HCT116 (cell line): Measurements from ENCODE around the gene CCNC. TPM values are rescaled to one million over a fixed set of nuclear protein-coding genes. Genes with fewer than 3 reads are reported as not detected.

Experiments
- ATAC-seq: fragments of 200-7000 bp; cut with Tn5 transposase; 2 replicates; pipeline ENCODE4 v1.9.1; 2020; ENCODE audit warnings: mild to moderate bottlenecking, moderate library complexity
- BruUV-seq: library from RNA; stranded (reverse); fragments of 400-500 nt; replicated peaks from 2 replicates; lab custom pipeline; 2021; lab: Mats Ljungman, UMichigan
- CTCF ChIA-PET: fragments of 300-600 bp; sonication (Branson Sonifier 250); formaldehyde crosslinking; loops from one replicate; lab custom pipeline; 2021; ENCODE audit warnings: antibody characterized with exemption; lab: Charles Lee
- POLR2A ChIA-PET: fragments of 300-600, 350-600 bp; sonication (Branson Sonifier 250); formaldehyde crosslinking; loops from one replicate; lab custom pipeline; 2021; ENCODE audit warnings: antibody characterized with exemption; lab: Charles Lee
- RAD21 ChIA-PET, 2 experiments: fragments of 300-600 bp; sonication (Branson Sonifier 250); formaldehyde crosslinking; loops; one replicate each; lab custom pipeline; 2023; ENCODE audit warnings: low total read pairs in 2 of 2; ENCODE audit not compliant: uncharacterized antibody in 2 of 2, unreplicated experiment in 2 of 2, low non-redundant PET in 1 of 2; lab: Charles Lee
- DNase-seq: peaks from one replicate; pipeline ENCODE4 v3.0.0-alpha.2; 2010; ENCODE audit warnings: low read depth, low spot score
- H2AFZ ChIP-seq: fragments of 200-600 bp; shearing (Covaris generic), sonication (generic); 2 replicates; pipeline ENCODE4 v1.6.1; 2017; ENCODE audit warnings: low read depth, mixed run types, mixed read lengths, antibody characterized with exemption, low read length; ENCODE audit not compliant: poor library complexity, severe bottlenecking
- H3K27ac ChIP-seq: 2 replicates; pipeline ENCODE4 v1.5.1; 2012; ENCODE audit warnings: low read depth, low read length
- H3K27me3 ChIP-seq: fragments of 200-600 bp; sonication (generic); 2 replicates; pipeline ENCODE4 v1.6.1; 2016; ENCODE audit warnings: mixed run types, low read length, mixed read lengths; ENCODE audit not compliant: insufficient read depth
- H3K36me3 ChIP-seq, 2 experiments: fragments of 200-500 bp in 1 of 2; fragments of 200-600 bp in 1 of 2; sonication (Bioruptor generic) in 1 of 2; sonication (generic) in 1 of 2; 2 replicates each; pipeline versions ENCODE4 v1.5.1 to v1.6.1; 2014 to 2016; ENCODE audit warnings: low read length in 2 of 2, inconsistent platforms in 1 of 2, mixed read lengths in 1 of 2, mixed run types in 1 of 2; ENCODE audit not compliant: insufficient read depth in 2 of 2, control insufficient read depth in 1 of 2
- H3K4me1 ChIP-seq, 2 experiments: fragments of 200-600 bp in 1 of 2; sonication (generic) in 1 of 2; 2 replicates each; pipeline versions ENCODE4 v1.5.1 to v1.6.1; 2012 to 2017; ENCODE audit warnings: low read length in 2 of 2, inconsistent platforms in 1 of 2, mild to moderate bottlenecking in 1 of 2, mixed read lengths in 1 of 2, mixed run types in 1 of 2, moderate library complexity in 1 of 2; ENCODE audit not compliant: insufficient read depth in 2 of 2, control insufficient read depth in 1 of 2
- H3K4me2 ChIP-seq: fragments of 200-600 bp; sonication (generic); 2 replicates; pipeline ENCODE4 v1.6.1; 2017; ENCODE audit warnings: mixed run types, low read length, mixed read lengths
- H3K4me3 ChIP-seq, 2 experiments: fragments of 200-600 bp in 1 of 2; sonication (generic) in 1 of 2; replicated peaks in 1 of 2; 2 replicates each; pipeline ENCODE4 v1.5.1; 2011 to 2016; ENCODE audit warnings: low read length in 2 of 2, control low read depth in 1 of 2, low read depth in 1 of 2, mild to moderate bottlenecking in 1 of 2, mixed read lengths in 1 of 2, mixed run types in 1 of 2
- H3K79me2 ChIP-seq: fragments of 200-600 bp; sonication (generic); 2 replicates; pipeline ENCODE4 v1.6.1; 2017; ENCODE audit warnings: mild to moderate bottlenecking, mixed run types, low read length, moderate library complexity, mixed read lengths; ENCODE audit not compliant: insufficient read depth
- H3K9ac ChIP-seq: fragments of 200-600 bp; sonication (generic); 2 replicates; pipeline ENCODE4 v1.6.1; 2016; ENCODE audit warnings: low read length, mixed read lengths
- H3K9me2 ChIP-seq: fragments of 200-600 bp; sonication (generic), shearing (Covaris generic); 2 replicates; pipeline ENCODE4 v1.6.1; 2017; ENCODE audit warnings: mixed run types, mild to moderate bottlenecking, moderate library complexity; ENCODE audit not compliant: insufficient read depth
- H3K9me3 ChIP-seq, 2 experiments: fragments of 200-500 bp in 1 of 2; fragments of 200-600 bp in 1 of 2; sonication (Bioruptor generic) in 1 of 2; sonication (generic) in 1 of 2; 2 replicates each; pipeline ENCODE4 v1.6.1; 2014 to 2017; ENCODE audit warnings: low read length in 2 of 2, mixed read lengths in 2 of 2, inconsistent platforms in 1 of 2, low read depth in 1 of 2, mild to moderate bottlenecking in 1 of 2, mixed run types in 1 of 2, moderate library complexity in 1 of 2; ENCODE audit not compliant: control insufficient read depth in 1 of 2, insufficient read depth in 1 of 2
- H4K20me1 ChIP-seq: fragments of 200-600 bp; sonication (generic), shearing (Covaris generic); 2 replicates; pipeline ENCODE4 v1.6.1; 2017; ENCODE audit warnings: mixed run types, mild to moderate bottlenecking, moderate library complexity; ENCODE audit not compliant: insufficient read depth
- ATF3 ChIP-seq: IDR thresholded peaks from 2 replicates; pipeline ENCODE4 v1.6.1; 2012
- CTCF ChIP-seq, 3 experiments: fragments of 200-600 bp in 1 of 3; sonication (generic) in 1 of 3; IDR thresholded peaks in 2 of 3; conservative IDR thresholded peaks in 1 of 3; 2 replicates each; pipeline ENCODE4 v1.5.1; 2012 to 2017; ENCODE audit warnings: low read depth in 2 of 3, low read length in 2 of 3, antibody characterized with exemption in 1 of 3, borderline replicate concordance in 1 of 3, control low read depth in 1 of 3, mild to moderate bottlenecking in 1 of 3, mixed read lengths in 1 of 3, mixed run types in 1 of 3, moderate library complexity in 1 of 3; ENCODE audit not compliant: insufficient read depth in 1 of 3
- ELF1 ChIP-seq: IDR thresholded peaks from 2 replicates; pipeline ENCODE4 v1.6.1; 2012; ENCODE audit warnings: low read depth, borderline replicate concordance
- TCF7L2 ChIP-seq: IDR thresholded peaks from 2 replicates; pipeline ENCODE4 v1.7.0; 2011; ENCODE audit warnings: borderline replicate concordance, inconsistent platforms; ENCODE audit not compliant: insufficient read depth, insufficient read length; ENCODE audit errors: extremely low read depth
- intact Hi-C: fragments of 100-400 bp; cut with micrococcal nuclease; formaldehyde crosslinking; loops from 2 replicates; pipeline ENCODE4 v1.10.0; 2022
- total RNA-seq: library from RNA; stranded (reverse); gene quantifications from one replicate; pipeline ENCODE4 v1.2.1, GENCODE V29; 2021; ENCODE audit not compliant: unreplicated experiment

CCNC gene
- total RNA-seq, 1 experiment from 2014 or later = 78.5 TPM

GRCh38 chr6:99590728-99591672 lies 22.5 kb upstream of the CCNC start:
- Histone ChIP-seq H3K4me2 (no peak overlapping the region), H3K27me3 (no peaks in the 10 kb centered on the region), H3K9me3 (no peaks in the 10 kb centered on the region), H3K27ac (no peak overlapping the region), H4K20me1 (no peaks in the 10 kb centered on the region), H2AFZ (no peak overlapping the region), H3K4me1 (no peaks in the 10 kb centered on the region), H3K4me3 (no peak overlapping the region), H3K79me2 (no peaks in the 10 kb centered on the region), H3K36me3 (no peaks in the 10 kb centered on the region), H3K9ac (no peak overlapping the region), H3K9me2 (no peaks in the 10 kb centered on the region)
- POLR2A ChIA-PET = no interaction called here
- intact Hi-C loops = no loop called here
- no TSS peak for BruUV-seq
- CTCF ChIA-PET = no interaction called here
- no peak for ATAC-seq
- TF ChIP-seq CTCF (IDR thresholded peaks at IDR 0.05 in 2 of 3, conservative IDR thresholded peaks at IDR 0.05 in 1 of 3; ENCODE audit: borderline replicate concordance in 1 of 3, insufficient read depth in 1 of 3, low read depth in 2 of 3, low read length in 2 of 3) (no peak), ELF1 (no peak), TCF7L2 (no peak), ATF3 (no peak)
- no peak for DNase-seq
- RAD21 ChIA-PET = no interaction called here
